Cerebellar nuclear complex (tissue), 1 donor: ENCODE results near the gene TBC1D13.
"Not testable (repeated sequence)": the region's sequence is repeated elsewhere in the genome, so short reads cannot be mapped to it uniquely, and the experiment has no call there.

Source experiments
- DNase-seq, 2 experiments: peaks; one replicate each; lab custom pipeline; 2025; lab: John Stamatoyannopoulos, UW

Gene TBC1D13

GRCh38 chr9:128847803-128848202 is 60.8 kb downstream of the TBC1D13 start:
- DNase-seq, result no peak

- not testable (repeated sequence) for DNase-seq
Measured at GRCh38 chr9:128851024-128851423, 64.0 kb downstream of the TBC1D13 start.

GRCh38 chr9:128851779-128852600 is 64.9 kb downstream of the TBC1D13 start:
- DNase-seq, result not testable (repeated sequence)

- DNase-seq, result not testable (repeated sequence)
Measured at GRCh38 chr9:128852646-128853045, 65.6 kb downstream of the TBC1D13 start.

- not testable (repeated sequence) for DNase-seq
Measured at GRCh38 chr9:128854454-128854853, 67.4 kb downstream of the TBC1D13 start.

- DNase-seq, result not testable (repeated sequence)
Measured at GRCh38 chr9:128858476-128858875, 71.4 kb downstream of the TBC1D13 start.
